Body of pancreas (tissue), 4 donors: ENCODE data around the gene CDC20B.

ENCODE experiments used
- CTCF ChIP-seq, 7 experiments: fragments of 450-650 bp in 4 of 7; fragments of 200-600 bp in 3 of 7; sonication (generic) in 3 of 7; IDR thresholded peaks; one replicate each; pipeline ENCODE4 v1.5.1; 2016 to 2019; ENCODE audit warnings: antibody characterized with exemption in 7 of 7
- POLR2A ChIP-seq, 3 donors: fragments of 450-650 bp; IDR thresholded peaks; one replicate each; pipeline ENCODE4 v1.6.1; 2016; ENCODE audit warnings: antibody characterized with exemption in 3 of 3, mild to moderate bottlenecking in 2 of 3

GRCh38 chr5:55171471-55171870 is 1.5 kb downstream of the CDC20B start:
- no peak for TF ChIP-seq CTCF (IDR thresholded peaks at IDR 0.05)
- no peak for TF ChIP-seq POLR2A (IDR thresholded peaks at IDR 0.05)
